Measurements from ENCODE around the gene CORO2B.

CORO2B gene

GRCh38 chr15:68681836-68682235 lies 103.0 kb downstream of the CORO2B start:
- DNase-seq: no peak

GRCh38 chr15:68682330-68682729 lies 103.5 kb downstream of the CORO2B start:
- no peak for DNase-seq

- no peak for DNase-seq
Measured at GRCh38 chr15:68683026-68683425, 104.2 kb downstream of the CORO2B start.

GRCh38 chr15:68683551-68683950 lies 104.8 kb downstream of the CORO2B start:
- DNase-seq: no peak

GRCh38 chr15:68684476-68684875 lies 105.7 kb downstream of the CORO2B start:
- DNase-seq: no peak

GRCh38 chr15:68687136-68687735 lies 108.4 kb downstream of the CORO2B start:
- DNase-seq: no peak

GRCh38 chr15:68691705-68692104 lies 112.9 kb downstream of the CORO2B start:
- DNase-seq: no peak

- DNase-seq: no peak
Measured at GRCh38 chr15:68693071-68693470, 114.3 kb downstream of the CORO2B start.

- no peak for DNase-seq
Measured at GRCh38 chr15:68694111-68694510, 115.3 kb downstream of the CORO2B start.

- DNase-seq: no peak
Measured at GRCh38 chr15:68695061-68695595, 116.3 kb downstream of the CORO2B start.

GRCh38 chr15:68696414-68697363 lies 117.9 kb downstream of the CORO2B start:
- DNase-seq: no peak

GRCh38 chr15:68697711-68698690 lies 119.2 kb downstream of the CORO2B start:
- DNase-seq: no peak

GRCh38 chr15:68698708-68699107 lies 119.9 kb downstream of the CORO2B start:
- DNase-seq: no peak

GRCh38 chr15:68699124-68699880 lies 120.5 kb downstream of the CORO2B start:
- DNase-seq: no peak

GRCh38 chr15:68699881-68700454 lies 121.2 kb downstream of the CORO2B start:
- DNase-seq: no peak

- no peak for DNase-seq
Measured at GRCh38 chr15:68700455-68701123, 121.8 kb downstream of the CORO2B start.

- no peak for DNase-seq
Measured at GRCh38 chr15:68701886-68702285, 123.1 kb downstream of the CORO2B start.

- DNase-seq: no peak
Measured at GRCh38 chr15:68704496-68705021, 125.8 kb downstream of the CORO2B start.

GRCh38 chr15:68706256-68706655 lies 127.5 kb downstream of the CORO2B start:
- no peak for DNase-seq

- no peak for DNase-seq
Measured at GRCh38 chr15:68706931-68707330, 128.1 kb downstream of the CORO2B start.

GRCh38 chr15:68707386-68707785 lies 128.6 kb downstream of the CORO2B start:
- DNase-seq: no peak

Measured in NCI-H748 treated with DMSO at 0.1 percent for 48 hours (cell line).